Endothelial cell (in vitro differentiated cells): ENCODE data around the gene ITIH4. TPM values are rescaled to one million over a fixed set of nuclear protein-coding genes. Genes with fewer than 3 reads are reported as not detected.

Experiments used
- DNase-seq: peaks from one replicate; pipeline ENCODE4 v3.0.0; 2021; ENCODE audit warnings: low spot score
- H3K27ac Mint-ChIP-seq: one replicate; pipeline ENCODE4 v1.8.0; 2021; ENCODE audit warnings: mixed read lengths, inconsistent platforms; ENCODE audit not compliant: unreplicated experiment
- H3K27me3 Mint-ChIP-seq: one replicate; pipeline ENCODE4 v1.8.0; 2021; ENCODE audit warnings: mild to moderate bottlenecking, moderate library complexity, mixed read lengths, inconsistent platforms; ENCODE audit not compliant: unreplicated experiment
- H3K36me3 Mint-ChIP-seq: one replicate; pipeline ENCODE4 v1.8.0; 2021; ENCODE audit warnings: mild to moderate bottlenecking, low read depth, mixed read lengths, inconsistent platforms; ENCODE audit not compliant: unreplicated experiment
- H3K4me1 Mint-ChIP-seq: one replicate; pipeline ENCODE4 v1.8.0; 2021; ENCODE audit warnings: mild to moderate bottlenecking, mixed read lengths, inconsistent platforms; ENCODE audit not compliant: unreplicated experiment
- H3K4me3 Mint-ChIP-seq: one replicate; pipeline ENCODE4 v1.8.0; 2021; ENCODE audit warnings: mild to moderate bottlenecking, mixed read lengths, inconsistent platforms; ENCODE audit not compliant: unreplicated experiment
- H3K9me3 Mint-ChIP-seq: one replicate; pipeline ENCODE4 v1.8.0; 2021; ENCODE audit warnings: mixed read lengths, inconsistent platforms; ENCODE audit not compliant: unreplicated experiment
- total RNA-seq: library from RNA; stranded (reverse); fragmentation: NEBNext Ultra II Directional; extraction: Animal tissue kit (Norgen Biotek cat#: 25700); gene quantifications from one replicate; pipeline ENCODE4 v1.2.1, GENCODE V29; 2021; ENCODE audit not compliant: unreplicated experiment
- TF ChIP-seq, protein P1 (sequence below): fragments of 200-600 bp; sonication (generic); IDR thresholded peaks from one replicate; pipeline ENCODE4 v1.5.0; 2021; ENCODE audit warnings: antibody characterized with exemption; ENCODE audit not compliant: unreplicated experiment

Gene ITIH4
- total RNA-seq, 1 donor from 2014 or later = 8.2 TPM

DNA sequence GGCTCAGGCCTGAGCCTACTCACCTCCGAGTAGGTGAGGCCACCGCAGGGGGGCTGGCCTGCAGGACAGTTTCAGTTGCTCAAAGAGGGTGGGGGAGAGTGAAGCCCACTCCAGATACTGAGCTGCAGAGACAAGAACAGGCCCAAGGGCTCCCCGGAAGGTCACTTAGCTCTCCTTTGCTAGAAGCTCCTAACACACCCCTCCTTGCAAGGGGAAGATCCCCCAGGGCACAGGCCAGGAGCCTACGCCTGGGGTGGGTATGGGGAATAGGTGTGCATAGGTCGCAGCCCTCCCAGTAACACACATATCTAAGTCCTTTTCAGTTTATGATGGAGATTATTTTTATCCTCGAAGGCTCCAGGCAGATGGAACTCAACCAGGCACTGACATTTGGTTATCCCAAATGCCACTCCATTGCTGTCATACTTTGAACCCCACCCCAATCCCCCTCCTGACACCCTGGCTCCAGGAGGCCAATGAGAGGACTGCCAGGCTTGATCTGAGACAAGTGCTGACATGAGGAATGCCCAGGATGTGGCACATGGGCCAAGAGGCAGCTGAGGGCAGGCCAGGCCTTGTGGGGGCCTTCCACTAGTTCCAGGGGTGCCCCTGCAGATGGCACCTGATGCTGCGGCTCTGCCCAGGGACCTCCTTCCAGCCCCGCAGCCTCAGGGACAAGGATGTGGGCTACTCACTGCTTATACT lies 5.4 kb upstream of the ITIH4 start:
- Mint-ChIP-seq H3K36me3 (peaks cover 15% of the 10 kb centered on the region), H3K27ac (no peak overlapping the region), H3K9me3 (no peaks in the 10 kb centered on the region), H3K4me1 (peaks cover 2% of the 10 kb centered on the region), H3K4me3 (no peak overlapping the region), H3K27me3 (peaks cover 3% of the 10 kb centered on the region)
- no peak for DNase-seq
- TF ChIP-seq, protein P1, sequence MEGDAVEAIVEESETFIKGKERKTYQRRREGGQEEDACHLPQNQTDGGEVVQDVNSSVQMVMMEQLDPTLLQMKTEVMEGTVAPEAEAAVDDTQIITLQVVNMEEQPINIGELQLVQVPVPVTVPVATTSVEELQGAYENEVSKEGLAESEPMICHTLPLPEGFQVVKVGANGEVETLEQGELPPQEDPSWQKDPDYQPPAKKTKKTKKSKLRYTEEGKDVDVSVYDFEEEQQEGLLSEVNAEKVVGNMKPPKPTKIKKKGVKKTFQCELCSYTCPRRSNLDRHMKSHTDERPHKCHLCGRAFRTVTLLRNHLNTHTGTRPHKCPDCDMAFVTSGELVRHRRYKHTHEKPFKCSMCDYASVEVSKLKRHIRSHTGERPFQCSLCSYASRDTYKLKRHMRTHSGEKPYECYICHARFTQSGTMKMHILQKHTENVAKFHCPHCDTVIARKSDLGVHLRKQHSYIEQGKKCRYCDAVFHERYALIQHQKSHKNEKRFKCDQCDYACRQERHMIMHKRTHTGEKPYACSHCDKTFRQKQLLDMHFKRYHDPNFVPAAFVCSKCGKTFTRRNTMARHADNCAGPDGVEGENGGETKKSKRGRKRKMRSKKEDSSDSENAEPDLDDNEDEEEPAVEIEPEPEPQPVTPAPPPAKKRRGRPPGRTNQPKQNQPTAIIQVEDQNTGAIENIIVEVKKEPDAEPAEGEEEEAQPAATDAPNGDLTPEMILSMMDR = no peak

DNA sequence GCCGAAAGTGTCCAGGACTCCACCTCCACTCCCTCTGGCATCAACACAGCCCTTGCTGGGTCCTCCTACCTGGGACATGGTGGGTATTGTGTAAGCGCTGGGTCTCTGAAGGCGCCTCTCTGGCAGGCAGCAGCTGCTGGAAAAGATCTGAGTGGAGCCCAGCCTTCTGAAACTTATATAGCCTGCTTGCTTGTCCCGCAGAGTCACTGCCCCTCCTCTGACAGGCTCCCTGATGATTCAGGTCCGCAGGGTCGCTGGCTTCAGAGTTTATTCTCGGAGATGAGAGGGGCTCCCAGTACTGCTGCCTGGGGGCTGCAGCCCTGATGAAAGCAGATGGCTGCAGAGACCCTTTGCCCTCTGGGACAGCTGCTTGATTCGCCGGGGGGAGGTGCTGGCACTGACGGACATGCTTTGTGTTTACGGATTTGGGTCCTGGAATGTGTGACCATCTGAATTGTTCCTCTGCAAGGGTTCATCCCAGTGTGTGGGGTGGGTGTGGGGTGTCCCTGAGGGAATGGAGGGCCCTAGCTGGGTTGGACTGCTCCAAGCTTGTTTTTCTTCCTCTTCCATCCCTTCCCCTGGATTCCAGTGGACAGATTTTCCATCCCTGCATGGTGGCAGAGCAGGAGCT lies 4.5 kb upstream of the ITIH4 start, which contains the start of gene MUSTN1:
Gene MUSTN1 (minus strand): TSS at position 149 of the 631 bp plus-strand sequence. CDS start 71 bp downstream, at position 78.
- H3K36me3 Mint-ChIP-seq = peaks cover 11% of the 10 kb centered on the region

DNA sequence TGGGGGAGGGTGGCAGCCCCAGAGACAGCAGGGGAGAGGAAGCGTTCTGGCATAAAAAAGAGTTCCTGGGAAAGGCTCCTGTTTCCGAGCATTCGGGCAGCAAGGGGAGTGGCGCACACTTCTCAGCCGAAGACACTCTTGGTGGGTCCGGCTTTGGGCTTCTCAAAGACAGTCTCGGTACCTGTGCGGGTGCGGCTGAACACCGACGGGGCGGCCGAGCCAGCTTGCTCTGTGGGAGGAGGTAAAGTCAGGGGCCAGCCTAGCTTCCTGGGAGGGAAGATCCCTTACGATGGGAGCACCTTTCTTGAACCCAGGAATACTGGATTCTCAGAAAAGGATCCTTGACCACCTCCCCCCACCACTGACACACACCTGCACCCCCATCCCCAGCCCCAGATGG lies 2.7 kb upstream of the ITIH4 start:
- DNase-seq = no peak
- H3K36me3 Mint-ChIP-seq = peaks cover 10% of the 10 kb centered on the region

More for the DNA sequence above, 4.5 kb upstream of the ITIH4 start, which contains the start of gene MUSTN1:
- H3K27ac Mint-ChIP-seq = no peak within 1 kb of the TSS
- TF ChIP-seq, protein P1 = no peak
- H3K4me1 Mint-ChIP-seq = peaks cover 2% of the 10 kb centered on the region
- peaks cover 3% of the 10 kb centered on the region for H3K27me3 Mint-ChIP-seq
- no peak within 1 kb of the TSS for H3K4me3 Mint-ChIP-seq
- H3K9me3 Mint-ChIP-seq = no peaks in the 10 kb centered on the region
- no peak for DNase-seq

DNA sequence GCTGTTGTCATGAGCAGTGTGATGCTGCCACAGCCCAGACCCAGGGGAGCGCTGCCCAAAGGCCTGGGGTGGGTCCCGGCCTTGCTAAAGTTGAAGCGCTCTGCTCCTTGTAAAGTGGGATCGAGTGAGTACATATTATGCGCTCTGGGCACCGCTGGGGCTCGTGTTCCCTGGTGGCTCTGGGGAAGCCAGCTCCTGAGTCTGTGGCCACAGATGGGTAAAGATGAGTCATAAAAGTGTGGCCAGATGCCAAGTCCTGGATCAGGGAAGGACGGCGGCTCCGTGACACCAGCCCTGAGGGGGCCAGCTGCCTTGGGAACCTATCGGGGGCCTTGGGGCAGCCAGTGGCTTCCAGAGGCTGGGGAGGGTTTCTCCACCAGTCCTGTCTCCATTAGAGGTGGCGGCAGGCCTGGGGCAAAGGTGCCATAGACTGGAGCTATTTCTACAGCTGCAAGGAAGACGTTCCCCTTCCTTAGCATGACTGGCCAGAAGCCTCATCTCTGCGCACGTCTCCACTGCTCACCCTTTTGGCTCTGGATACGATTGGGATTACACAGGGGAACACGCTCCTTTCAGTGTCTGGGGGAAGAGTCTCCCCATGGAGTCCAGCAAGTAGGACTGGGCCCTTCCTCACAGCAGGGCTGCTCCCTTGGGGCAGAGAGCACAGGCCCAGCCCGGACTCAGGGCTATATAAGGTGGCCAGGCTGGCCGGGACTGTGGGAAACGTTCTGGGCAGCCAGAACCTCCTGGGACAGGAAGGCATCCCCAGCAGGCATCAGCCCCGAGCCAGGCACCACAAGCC lies 1.2 kb upstream of the ITIH4 start:
- DNase-seq = no peak
- H3K36me3 Mint-ChIP-seq = peaks cover 5% of the 10 kb centered on the region
- no peak overlapping the region for H3K27ac Mint-ChIP-seq
- TF ChIP-seq, protein P1 = no peak
- H3K9me3 Mint-ChIP-seq = no peaks in the 10 kb centered on the region
- H3K4me3 Mint-ChIP-seq = no peak overlapping the region
- H3K27me3 Mint-ChIP-seq = peaks cover 2% of the 10 kb centered on the region
- peaks cover 2% of the 10 kb centered on the region for H3K4me1 Mint-ChIP-seq

More for the DNA sequence above, 2.7 kb upstream of the ITIH4 start:
- TF ChIP-seq, protein P1 = no peak
- Mint-ChIP-seq H3K9me3 (no peaks in the 10 kb centered on the region), H3K4me1 (peaks cover 2% of the 10 kb centered on the region), H3K27ac (no peak overlapping the region), H3K27me3 (peaks cover 3% of the 10 kb centered on the region), H3K4me3 (no peak overlapping the region)
